Measurements from ENCODE around the gene ATG4B. TPM values are rescaled to one million over a fixed set of nuclear protein-coding genes. Genes with fewer than 3 reads are reported as not detected.

The ATG4B gene
- total and polyA plus RNA-seq, 2 of the 8 experiments (the other 6 are each of a cell fraction or from before 2014, with no cell fraction given) = 103 to 155 TPM

- H4K5ac ChIP-seq (ENCODE audit: insufficient read length, low read depth, low read length) = no peak overlapping the region
- ChIA-PET POLR2A (ENCODE audit: partially characterized antibody) (no interaction called here), CTCF (ENCODE audit: partially characterized antibody) (interaction anchor here (0.6 to 0.9 kb wide), 3 partner anchors 23 to 56 kb away, joined by 3 read pairs; no protein-coding TSS in a partner anchor)
- no peak overlapping the region for H2BK15ac ChIP-seq (ENCODE audit: low read length)
- no peak overlapping the region for H2AFZ ChIP-seq (ENCODE audit: low read length)
- no peak overlapping the region for H4K91ac ChIP-seq (replicated peaks; ENCODE audit: insufficient read length, low read length)
- H4K8ac ChIP-seq (ENCODE audit: extremely low read depth, insufficient read depth, low read length) = no peak overlapping the region
- no peak overlapping the region for H3K4me2 ChIP-seq (ENCODE audit: insufficient read depth in 1 of 2, low read depth in 2 of 2, low read length in 2 of 2)
- H3K4me1 ChIP-seq (replicated peaks in 1 of 4; ENCODE audit: control insufficient read depth in 3 of 4, insufficient read depth in 4 of 4, low read length in 3 of 4) = no peaks in the 10 kb centered on the region
- no peak overlapping the region for H3K14ac ChIP-seq (ENCODE audit: insufficient read length)
- DNase-seq (ENCODE audit: low read depth in 1 of 2, low spot score in 2 of 2) = no peak
- no peak overlapping the region for H2BK20ac ChIP-seq (ENCODE audit: low read length)
- H3K79me1 ChIP-seq (ENCODE audit: low read depth, low read length) = peaks cover 2% of the 10 kb centered on the region; the same call in 1 of the 2 replicates
- H3K9ac ChIP-seq (replicated peaks in 1 of 4; ENCODE audit: extremely low read depth in 1 of 4, low read depth in 3 of 4, low read length in 3 of 4) = no peak overlapping the region
- TF ChIP-seq BACH1 (IDR thresholded peaks at IDR 0.05; ENCODE audit: low read length) (no peak), ASH2L (IDR thresholded peaks at IDR 0.05; ENCODE audit: low read length) (no peak), TEAD4 (IDR thresholded peaks at IDR 0.05; ENCODE audit: low read depth, low read length) (no peak)
- no peak overlapping the region for H3K56ac ChIP-seq (replicated peaks; ENCODE audit: insufficient read length, low read depth, low read length)
- no peak overlapping the region for H2BK120ac ChIP-seq (replicated peaks; ENCODE audit: low read depth, low read length)
- no peaks in the 10 kb centered on the region for H3K23me2 ChIP-seq (ENCODE audit: low read depth, low read length)
- H3K79me2 ChIP-seq (ENCODE audit: control insufficient read depth in 1 of 2, insufficient read depth in 2 of 2, low read length in 2 of 2) = peaks cover 2 to 3% of the 10 kb centered on the region in 2 experiments; a peak in 3 of 4 replicates
- H3K9me3 ChIP-seq (ENCODE audit: insufficient read depth in 2 of 2, low read depth in 1 of 2, low read length in 1 of 2) = no peaks in the 10 kb centered on the region
- WGBS, 2 experiments (ENCODE audit: extremely low coverage in 1 of 2, insufficient coverage in 1 of 2, insufficient read length in 1 of 2, insufficient replicate concordance in 2 of 2, low coverage in 1 of 2, low lambda C conversion rate in 2 of 2, missing lambda C conversion rate in 1 of 2) = 97% methylated on average over 5 of the region's 5 CpGs; no CpG with 5 or more reads in 1 of the 2 experiments
- no peak overlapping the region for H2BK5ac ChIP-seq (ENCODE audit: low read depth, low read length)
- no peak overlapping the region for H3K4ac ChIP-seq (replicated peaks; ENCODE audit: insufficient read length, low read depth, low read length)
- no peak overlapping the region for H3K23ac ChIP-seq (ENCODE audit: insufficient read length)
- no peak overlapping the region for H3K4me3 ChIP-seq (ENCODE audit: extremely low read depth in 1 of 4, insufficient read depth in 2 of 4, low read depth in 3 of 4, low read length in 4 of 4)
- no peak for FAIRE-seq
- peaks cover 0 to 4% of the 10 kb centered on the region in 2 experiments for H4K20me1 ChIP-seq (replicated peaks in 1 of 2; ENCODE audit: control insufficient read depth in 1 of 2, insufficient read depth in 2 of 2, low read length in 2 of 2)
- no peak overlapping the region for H2BK12ac ChIP-seq (ENCODE audit: low read depth, low read length)
- peaks cover 0 to 14% (median 4%) of the 10 kb centered on the region in 4 experiments; a peak in 7 of 8 replicates for H3K36me3 ChIP-seq (ENCODE audit: control insufficient read depth in 2 of 4, insufficient read depth in 4 of 4, low read length in 3 of 4)
- H3K18ac ChIP-seq (ENCODE audit: extremely low read depth, low read length) = no peak overlapping the region
- H3K27ac ChIP-seq (ENCODE audit: low read depth, low read length) = no peak overlapping the region
- no peak overlapping the region for H2AK5ac ChIP-seq (ENCODE audit: low read depth, low read length)
- no peaks in the 10 kb centered on the region for H3K27me3 ChIP-seq (replicated peaks in 1 of 4; ENCODE audit: control insufficient read depth in 3 of 4, extremely low read depth in 1 of 4, insufficient read depth in 3 of 4, low read length in 3 of 4)
These were observed 33.8 kb upstream of the ATG4B start for GRCh38 chr2:241603686-241604085.

Data from H1 (cell line).